NB4 (cell line): ENCODE results near the gene TMPRSS11D.

Experiments used
- DNase-seq: peaks from one replicate; pipeline ENCODE4 v3.0.0; 2010; ENCODE audit warnings: low read depth
- H3K4me3 ChIP-seq: one replicate; pipeline ENCODE4 v1.5.1; 2011; ENCODE audit warnings: mild to moderate bottlenecking, low read depth, low read length, moderate library complexity
- MYC ChIP-seq: IDR thresholded peaks from 2 replicates; pipeline ENCODE4 v1.6.1; 2011; ENCODE audit warnings: low read depth, low read length
- POLR2A ChIP-seq: IDR thresholded peaks from 2 replicates; pipeline ENCODE4 v1.6.1; 2011; ENCODE audit warnings: mild to moderate bottlenecking; ENCODE audit not compliant: insufficient read length; ENCODE audit errors: extremely low read depth
- TF ChIP-seq, protein P1 (sequence below): IDR thresholded peaks from 2 replicates; pipeline ENCODE4 v1.6.1; 2011; ENCODE audit warnings: low read depth, low read length
- TF ChIP-seq, protein P2 (sequence below): IDR thresholded peaks from one replicate; pipeline ENCODE4 v1.5.1; 2012; ENCODE audit warnings: low read depth, low read length

Gene TMPRSS11D

DNA sequence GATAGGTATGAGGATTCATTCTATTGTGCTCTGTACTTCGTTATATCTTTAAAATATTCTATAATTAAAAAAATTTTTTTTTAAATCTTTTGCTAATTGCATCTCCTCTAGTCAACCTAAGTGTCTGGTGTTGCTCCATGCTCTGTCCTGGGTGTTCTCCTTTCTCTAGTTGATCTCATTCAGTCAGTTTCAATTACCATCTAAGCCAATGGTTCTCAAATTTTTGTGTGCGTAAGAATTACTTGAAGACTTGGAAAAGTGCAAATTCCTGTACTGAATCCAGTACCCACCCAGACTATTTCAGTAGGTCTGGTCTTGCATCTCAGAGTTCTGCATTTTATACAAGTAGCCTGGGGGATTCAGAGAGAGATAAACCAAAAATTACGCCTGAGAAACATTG lies 6.7 kb downstream of the TMPRSS11D start:
- H3K4me3 ChIP-seq: no peak overlapping the region
- DNase-seq: no peak
- TF ChIP-seq POLR2A: no peak
- TF ChIP-seq, protein P1, sequence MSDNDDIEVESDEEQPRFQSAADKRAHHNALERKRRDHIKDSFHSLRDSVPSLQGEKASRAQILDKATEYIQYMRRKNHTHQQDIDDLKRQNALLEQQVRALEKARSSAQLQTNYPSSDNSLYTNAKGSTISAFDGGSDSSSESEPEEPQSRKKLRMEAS: no peak
- no peak for TF ChIP-seq MYC
- TF ChIP-seq, protein P2, sequence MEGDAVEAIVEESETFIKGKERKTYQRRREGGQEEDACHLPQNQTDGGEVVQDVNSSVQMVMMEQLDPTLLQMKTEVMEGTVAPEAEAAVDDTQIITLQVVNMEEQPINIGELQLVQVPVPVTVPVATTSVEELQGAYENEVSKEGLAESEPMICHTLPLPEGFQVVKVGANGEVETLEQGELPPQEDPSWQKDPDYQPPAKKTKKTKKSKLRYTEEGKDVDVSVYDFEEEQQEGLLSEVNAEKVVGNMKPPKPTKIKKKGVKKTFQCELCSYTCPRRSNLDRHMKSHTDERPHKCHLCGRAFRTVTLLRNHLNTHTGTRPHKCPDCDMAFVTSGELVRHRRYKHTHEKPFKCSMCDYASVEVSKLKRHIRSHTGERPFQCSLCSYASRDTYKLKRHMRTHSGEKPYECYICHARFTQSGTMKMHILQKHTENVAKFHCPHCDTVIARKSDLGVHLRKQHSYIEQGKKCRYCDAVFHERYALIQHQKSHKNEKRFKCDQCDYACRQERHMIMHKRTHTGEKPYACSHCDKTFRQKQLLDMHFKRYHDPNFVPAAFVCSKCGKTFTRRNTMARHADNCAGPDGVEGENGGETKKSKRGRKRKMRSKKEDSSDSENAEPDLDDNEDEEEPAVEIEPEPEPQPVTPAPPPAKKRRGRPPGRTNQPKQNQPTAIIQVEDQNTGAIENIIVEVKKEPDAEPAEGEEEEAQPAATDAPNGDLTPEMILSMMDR: no peak

DNA sequence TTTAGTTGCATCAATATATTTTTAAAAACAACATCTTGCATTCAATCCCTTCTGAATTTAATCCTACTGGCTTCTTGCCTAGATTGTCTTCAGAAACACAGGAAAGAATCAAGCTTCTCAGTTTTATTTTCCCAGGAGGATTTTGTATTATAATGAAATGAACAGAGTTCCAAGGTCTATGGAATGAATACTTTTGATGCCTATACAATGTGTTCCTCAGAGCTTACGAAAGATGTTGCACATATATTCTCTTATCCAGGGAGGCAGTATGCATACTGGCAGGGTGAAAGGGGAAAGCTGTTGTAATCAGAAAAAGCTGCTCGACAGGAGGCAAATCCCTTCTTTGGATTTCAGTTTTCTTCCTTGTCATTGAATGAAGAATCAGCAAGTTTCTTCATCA lies 8.8 kb downstream of the TMPRSS11D start:
- TF ChIP-seq, protein P2: no peak
- TF ChIP-seq, protein P1: no peak
- no peak for TF ChIP-seq MYC
- TF ChIP-seq POLR2A: no peak
- no peak for DNase-seq
- no peak overlapping the region for H3K4me3 ChIP-seq

DNA sequence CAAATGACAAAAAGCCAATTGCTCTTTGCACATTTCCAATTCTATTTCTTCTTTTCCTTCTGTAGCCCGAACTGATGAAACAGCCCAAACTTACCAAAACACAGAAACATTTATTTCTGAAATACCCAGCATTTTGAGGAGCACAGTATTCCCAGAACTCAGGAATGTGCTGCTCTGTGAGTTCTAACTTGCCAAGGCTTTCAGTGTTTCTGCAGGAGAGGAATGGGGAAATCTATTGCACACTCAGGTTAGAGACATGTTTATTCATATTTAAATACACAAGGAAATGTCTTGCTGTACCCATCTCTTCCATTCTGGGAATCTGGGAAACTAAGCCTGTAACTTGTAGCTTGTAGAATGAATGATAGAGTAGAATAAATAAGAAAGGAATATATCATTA lies 10.7 kb downstream of the TMPRSS11D start:
- no peak overlapping the region for H3K4me3 ChIP-seq
- TF ChIP-seq, protein P2: no peak
- no peak for TF ChIP-seq POLR2A
- TF ChIP-seq, protein P1: no peak
- no peak for TF ChIP-seq MYC
- no peak for DNase-seq

GRCh38 chr4:67871867-67872266 lies 11.9 kb downstream of the TMPRSS11D start:
- no peak for TF ChIP-seq MYC
- TF ChIP-seq, protein P2: peak; percentile 42

GRCh38 chr4:67869580-67870190 lies 14.1 kb downstream of the TMPRSS11D start:
- no peak for DNase-seq
- no peak overlapping the region for H3K4me3 ChIP-seq
- TF ChIP-seq POLR2A: no peak
- TF ChIP-seq, protein P1: no peak
- TF ChIP-seq, protein P2: no peak
- TF ChIP-seq MYC: no peak

More at GRCh38 chr4:67871867-67872266, 11.9 kb downstream of the TMPRSS11D start:
- DNase-seq: peak; percentile 66
- no peak overlapping the region for H3K4me3 ChIP-seq

GRCh38 chr4:67861513-67861912 lies 22.3 kb downstream of the TMPRSS11D start:
- DNase-seq: no peak
- H3K4me3 ChIP-seq: no peak overlapping the region
- TF ChIP-seq MYC: no peak
- no peak for TF ChIP-seq POLR2A
